Measurements from ENCODE around the gene OLFM2.

GRCh38 chr19:9935506-9936325 is 599 bp downstream of the OLFM2 start:
- TF ChIP-seq SUZ12 (IDR thresholded peaks at IDR 0.05; ENCODE audit: extremely low read depth, insufficient read depth, insufficient read length), result no peak
- TF ChIP-seq ZNF274 (IDR thresholded peaks at IDR 0.05; ENCODE audit: low read depth, low read length), result no peak
- no peak for TF ChIP-seq YY1 (IDR thresholded peaks at IDR 0.05; ENCODE audit: insufficient read depth, insufficient read length)
